IMR-90 (cell line): ENCODE data around the gene CSRNP3. TPM values are rescaled to one million over a fixed set of nuclear protein-coding genes. Genes with fewer than 3 reads are reported as not detected.

Experiments used
- ATAC-seq: fragments of 200-7000 bp; cut with Tn5 transposase; 2 replicates; pipeline ENCODE4 v1.9.1; 2020; ENCODE audit warnings: low read depth, mild to moderate bottlenecking, moderate library complexity
- BruUV-seq: library from RNA; stranded (reverse); fragments of 400-500 nt; replicated peaks from 2 replicates; lab custom pipeline; 2021; lab: Mats Ljungman, UMichigan
- CTCF ChIA-PET: fragments of 300-600 bp; formaldehyde crosslinking; extraction: SDS; loops from one replicate; lab custom pipeline; 2021; ENCODE audit warnings: antibody characterized with exemption; lab: Yijun Ruan, JAX
- POLR2A ChIA-PET: fragments of 300-600 bp; sonication (Branson Sonifier 250); formaldehyde crosslinking; loops from one replicate; lab custom pipeline; 2022; ENCODE audit warnings: antibody characterized with exemption; ENCODE audit not compliant: unreplicated experiment; lab: Charles Lee
- DNase-seq: peaks from one replicate; pipeline ENCODE4 v3.0.0; 2013
- H2AFZ ChIP-seq: replicated peaks from 2 replicates; pipeline ENCODE3; 2013; ENCODE audit warnings: low read length, mild to moderate bottlenecking; ENCODE audit not compliant: poor library complexity
- H2AK5ac ChIP-seq: 2 replicates; pipeline ENCODE4 v1.6.1; 2013; ENCODE audit warnings: low read depth, low read length, inconsistent platforms
- H2AK9ac ChIP-seq: replicated peaks from 2 replicates; pipeline ENCODE3; 2013; ENCODE audit warnings: mild to moderate bottlenecking, low read depth, low read length, moderate library complexity; ENCODE audit not compliant: poor library complexity
- H2BK120ac ChIP-seq: 2 replicates; pipeline ENCODE4 v1.6.1; 2013; ENCODE audit warnings: low read depth, low read length, inconsistent platforms
- H2BK15ac ChIP-seq: 3 replicates; pipeline ENCODE4 v1.6.1; 2013; ENCODE audit warnings: low read depth, low read length, inconsistent platforms
- H2BK20ac ChIP-seq: 2 replicates; pipeline ENCODE4 v1.6.1; 2013; ENCODE audit warnings: low read depth, mild to moderate bottlenecking, inconsistent platforms, low read length, moderate library complexity
- H2BK5ac ChIP-seq: 2 replicates; pipeline ENCODE4 v1.6.1; 2013; ENCODE audit warnings: mild to moderate bottlenecking, low read depth, low read length, inconsistent platforms; ENCODE audit not compliant: poor library complexity, severe bottlenecking
- H3K14ac ChIP-seq: replicated peaks from 2 replicates; pipeline ENCODE4 v1.6.1; 2013; ENCODE audit warnings: low read depth, low read length, inconsistent platforms
- H3K18ac ChIP-seq: 2 replicates; pipeline ENCODE4 v1.6.1; 2013; ENCODE audit warnings: low read depth, low read length, control low read depth
- H3K23ac ChIP-seq: 2 replicates; pipeline ENCODE4 v1.6.1; 2013; ENCODE audit warnings: low read depth, low read length, inconsistent platforms
- H3K27ac ChIP-seq: 2 replicates; pipeline ENCODE4 v1.5.1; 2013; ENCODE audit warnings: mild to moderate bottlenecking, control low read depth, low read length; ENCODE audit not compliant: insufficient read depth
- H3K27me3 ChIP-seq: 2 replicates; pipeline ENCODE4 v1.6.1; 2013; ENCODE audit warnings: low read length; ENCODE audit not compliant: control insufficient read depth, insufficient read depth
- H3K36me3 ChIP-seq: 2 replicates; pipeline ENCODE4 v1.6.1; 2013; ENCODE audit warnings: low read length, mixed read lengths; ENCODE audit not compliant: control insufficient read depth, insufficient read depth
- H3K4ac ChIP-seq: 2 replicates; pipeline ENCODE4 v1.6.1; 2013; ENCODE audit warnings: low read depth, low read length, inconsistent platforms
- H3K4me1 ChIP-seq: 2 replicates; pipeline ENCODE4 v1.6.1; 2013; ENCODE audit warnings: low read length, mixed read lengths; ENCODE audit not compliant: control insufficient read depth, insufficient read depth
- H3K4me2 ChIP-seq: 2 replicates; pipeline ENCODE4 v1.6.1; 2013; ENCODE audit warnings: low read depth, mild to moderate bottlenecking, control low read depth, low read length, moderate library complexity
- H3K4me3 ChIP-seq: 2 replicates; pipeline ENCODE4 v1.5.1; 2013; ENCODE audit warnings: low read depth, mild to moderate bottlenecking, control low read depth, low read length, moderate library complexity; ENCODE audit not compliant: insufficient read depth
- H3K56ac ChIP-seq: 2 replicates; pipeline ENCODE4 v1.6.1; 2013; ENCODE audit warnings: low read length, inconsistent platforms; ENCODE audit not compliant: insufficient read depth; ENCODE audit errors: extremely low read depth
- H3K79me1 ChIP-seq, 2 experiments: 2 replicates each; pipeline ENCODE4 v1.6.1; 2013; ENCODE audit warnings: low read length in 2 of 2, inconsistent platforms in 1 of 2, low read depth in 1 of 2
- H3K9ac ChIP-seq: 2 replicates; pipeline ENCODE4 v1.6.1; 2013; ENCODE audit warnings: low read depth, low read length, control low read depth
- H3K9me1 ChIP-seq: 2 replicates; pipeline ENCODE4 v1.6.1; 2013; ENCODE audit warnings: low read length, inconsistent platforms; ENCODE audit not compliant: insufficient read depth
- H3K9me3 ChIP-seq: 2 replicates; pipeline ENCODE4 v1.6.1; 2013; ENCODE audit warnings: low read length; ENCODE audit not compliant: control insufficient read depth, insufficient read depth
- H4K20me1 ChIP-seq: 2 replicates; pipeline ENCODE4 v1.6.1; 2013; ENCODE audit warnings: low read length, inconsistent platforms; ENCODE audit not compliant: insufficient read depth
- H4K5ac ChIP-seq: 2 replicates; pipeline ENCODE4 v1.6.1; 2013; ENCODE audit warnings: mild to moderate bottlenecking, low read depth, low read length, control low read depth
- H4K8ac ChIP-seq, 2 experiments: 2 replicates each; pipeline ENCODE4 v1.6.1; 2013; ENCODE audit warnings: low read depth in 2 of 2, low read length in 2 of 2, control low read depth in 1 of 2, inconsistent platforms in 1 of 2
- H4K91ac ChIP-seq: 2 replicates; pipeline ENCODE4 v1.6.1; 2013; ENCODE audit warnings: low read depth, low read length, inconsistent platforms; ENCODE audit not compliant: insufficient read depth
- CEBPB ChIP-seq: IDR thresholded peaks from 2 replicates; pipeline ENCODE4 v1.6.1; 2012; ENCODE audit warnings: low read depth, low read length, improper control_type of control experiment
- CHD1 ChIP-seq: IDR thresholded peaks from 2 replicates; pipeline ENCODE4 v1.6.1; 2012; ENCODE audit warnings: low read depth, low read length, improper control_type of control experiment
- CTCF ChIP-seq: conservative IDR thresholded peaks from 2 replicates; pipeline ENCODE4 v1.5.1; 2012; ENCODE audit warnings: mild to moderate bottlenecking, low read depth, low read length, improper control_type of control experiment
- ELK1 ChIP-seq: fragments of 150-350 bp; IDR thresholded peaks from 2 replicates; pipeline ENCODE4 v1.6.1; 2016; ENCODE audit warnings: low read depth, mild to moderate bottlenecking, low read length, moderate library complexity, borderline replicate concordance
- FOS ChIP-seq: fragments of 150-350 bp; IDR thresholded peaks from 2 replicates; pipeline ENCODE4 v1.6.1; 2016; ENCODE audit warnings: low read depth, low read length
- MAFK ChIP-seq: IDR thresholded peaks from 2 replicates; pipeline ENCODE4 v1.6.1; 2012; ENCODE audit warnings: low read depth, low read length, improper control_type of control experiment
- MAZ ChIP-seq: IDR thresholded peaks from 2 replicates; pipeline ENCODE4 v1.6.1; 2012; ENCODE audit warnings: low read depth, mild to moderate bottlenecking, low read length, improper control_type of control experiment, moderate library complexity, borderline replicate concordance
- MXI1 ChIP-seq: IDR thresholded peaks from 2 replicates; pipeline ENCODE4 v1.6.1; 2012; ENCODE audit warnings: low read depth, mild to moderate bottlenecking, low read length, moderate library complexity, borderline replicate concordance
- NFE2L2 ChIP-seq: fragments of 150-350 bp; IDR thresholded peaks from 2 replicates; pipeline ENCODE4 v1.6.1; 2016; ENCODE audit warnings: low read depth, mild to moderate bottlenecking, low read length
- POLR2A ChIP-seq: IDR thresholded peaks from 2 replicates; pipeline ENCODE4 v1.6.1; 2012; ENCODE audit warnings: mild to moderate bottlenecking, low read depth, low read length
- RAD21 ChIP-seq: IDR thresholded peaks from 2 replicates; pipeline ENCODE4 v1.6.1; 2012; ENCODE audit warnings: low read length, improper control_type of control experiment
- RCOR1 ChIP-seq: IDR thresholded peaks from 2 replicates; pipeline ENCODE4 v1.6.1; 2012; ENCODE audit warnings: mild to moderate bottlenecking, low read length, improper control_type of control experiment; ENCODE audit not compliant: insufficient replicate concordance
- RFX5 ChIP-seq: IDR thresholded peaks from 2 replicates; pipeline ENCODE4 v1.8.0; 2012; ENCODE audit warnings: low read depth, mild to moderate bottlenecking, low read length, moderate library complexity
- USF2 ChIP-seq: fragments of 150-350 bp; IDR thresholded peaks from 2 replicates; pipeline ENCODE4 v1.6.1; 2017; ENCODE audit warnings: mild to moderate bottlenecking, antibody characterized with exemption, low read length, low read depth
- WGBS, 2 experiments: methylation state at CpG; one replicate each; pipeline versions ENCODE4 v1.1.5 to v1.1.7; 2013; ENCODE audit warnings: missing lambda C conversion rate in 2 of 2; ENCODE audit not compliant: insufficient read length in 1 of 2; ENCODE audit errors: extremely low coverage in 2 of 2; 5-methylcytosine and 5-hydroxymethylcytosine counted together
- dilution Hi-C: fragments of 300-500 bp; cut with HindIII; formaldehyde crosslinking; loops from one replicate; pipeline ENCODE4 v1.14.3; 2018; ENCODE audit warnings: low sequenced_read_pairs; ENCODE audit not compliant: unreplicated experiment
- in situ Hi-C: fragments of 300-500 bp; cut with MboI; formaldehyde crosslinking; loops from 3 replicates; pipeline ENCODE4 v1.14.3; 2019; ENCODE audit warnings: low sequenced_read_pairs, inconsistent platforms, mixed read lengths
- intact Hi-C: fragments of 100-400 bp; cut with micrococcal nuclease; formaldehyde crosslinking; loops from 2 replicates; pipeline ENCODE4 v1.10.0; 2022
- polyA plus RNA-seq, 3 experiments: library from polyadenylated mRNA; depleted of rRNA; stranded (reverse); fragments of >200 nt; gene quantifications; 2 replicates each; pipeline ENCODE4 v1.2.3, GENCODE V29; 2012; ENCODE audit warnings: low replicate concordance in 1 of 3
- total RNA-seq: library from RNA; depleted of rRNA; stranded (reverse); fragments of >200 nt; gene quantifications from 2 replicates; pipeline ENCODE4 v1.2.3, GENCODE V29; 2012

Gene CSRNP3
- total and polyA plus RNA-seq, 2 of the 4 experiments (the other 2 are of a cell fraction), result 0.21 to 0.72 TPM

GRCh38 chr2:165586019-165586418, 116.5 kb downstream of the CSRNP3 start:
- CTCF ChIA-PET, result no interaction called here
- in situ Hi-C loops, result no loop called here
- WGBS, 2 experiments, result no CpG with 5 or more reads among the region's 3 CpGs

More at GRCh38 chr2:165586019-165586418, 116.5 kb downstream of the CSRNP3 start:
- H4K8ac ChIP-seq, result no peak overlapping the region
- no peaks in the 10 kb centered on the region for H3K9me3 ChIP-seq
- H4K5ac ChIP-seq, result no peak overlapping the region
- H3K9ac ChIP-seq, result no peak overlapping the region
- no peak overlapping the region for H2AK9ac ChIP-seq
- no peaks in the 10 kb centered on the region for H3K36me3 ChIP-seq
- H3K27ac ChIP-seq, result no peak overlapping the region
- no peaks in the 10 kb centered on the region for H3K4me1 ChIP-seq
- no peaks in the 10 kb centered on the region for H3K79me1 ChIP-seq
- ATAC-seq (no peak), DNase-seq (no peak)
- H4K20me1 ChIP-seq, result no peaks in the 10 kb centered on the region
- H3K14ac ChIP-seq, result no peak overlapping the region
- BruUV-seq, result no TSS peak
- H2BK15ac ChIP-seq, result no peak overlapping the region
- TF ChIP-seq RFX5 (no peak), USF2 (no peak), POLR2A (no peak), FOS (no peak), CTCF (no peak), RAD21 (no peak), MAZ (no peak), RCOR1 (no peak), CHD1 (no peak), CEBPB (no peak), MAFK (no peak), MXI1 (no peak), ELK1 (no peak), NFE2L2 (no peak)
- H3K4me2 ChIP-seq, result no peak overlapping the region
- H3K23ac ChIP-seq, result no peak overlapping the region
- H3K4ac ChIP-seq, result no peak overlapping the region
- H3K4me3 ChIP-seq, result no peak overlapping the region
- no peak overlapping the region for H2BK5ac ChIP-seq
- dilution Hi-C loops (no loop called here), intact Hi-C loops (no loop called here)
- no peaks in the 10 kb centered on the region for H3K27me3 ChIP-seq
- H2BK20ac ChIP-seq, result no peak overlapping the region
- H2AFZ ChIP-seq, result no peak overlapping the region
- POLR2A ChIA-PET, result no interaction called here
- H2BK120ac ChIP-seq, result no peak overlapping the region
- H3K56ac ChIP-seq, result no peak overlapping the region
- H3K18ac ChIP-seq, result no peak overlapping the region
- no peaks in the 10 kb centered on the region for H3K9me1 ChIP-seq
- H4K91ac ChIP-seq, result no peak overlapping the region
- H2AK5ac ChIP-seq, result no peak overlapping the region
